Measurements from ENCODE around the gene CCDC88B.

Gene CCDC88B

DNA sequence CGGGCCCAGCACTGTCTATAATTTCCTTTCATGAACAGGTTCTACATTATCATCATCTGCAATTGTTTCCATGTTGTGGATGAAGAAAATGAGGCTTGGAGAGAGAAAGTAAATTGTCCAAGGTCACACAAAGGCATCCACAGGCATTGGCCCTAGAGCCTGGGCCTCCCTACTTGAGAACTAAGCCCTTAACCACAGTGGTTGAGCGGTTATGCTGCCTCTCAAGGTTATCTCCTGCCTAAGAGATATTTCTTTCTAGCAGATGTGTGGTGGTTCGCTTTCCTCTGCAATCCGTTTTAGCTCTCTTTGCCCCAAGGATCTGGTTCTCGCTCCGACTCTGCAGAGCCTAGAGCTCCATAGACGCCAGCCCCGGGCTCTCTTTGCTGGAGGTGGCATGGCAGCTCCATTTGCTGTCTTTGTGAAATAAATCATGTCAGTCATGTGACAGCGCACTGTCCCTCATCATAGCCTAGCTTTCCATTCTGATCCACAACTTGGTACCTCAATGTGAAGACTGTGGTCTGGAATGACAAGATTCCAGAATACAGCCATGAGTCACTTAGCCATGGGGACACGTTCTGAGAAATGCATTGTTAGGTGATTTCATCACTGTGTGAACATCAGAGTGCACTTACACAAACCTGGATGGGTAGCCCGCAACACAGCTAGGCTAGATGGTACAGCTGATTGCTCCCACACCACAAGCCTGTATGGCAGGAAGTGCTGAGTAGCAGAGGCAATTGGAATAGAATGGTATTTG, 46.1 kb downstream of the CCDC88B start:
- DNase-seq: no peak

DNA sequence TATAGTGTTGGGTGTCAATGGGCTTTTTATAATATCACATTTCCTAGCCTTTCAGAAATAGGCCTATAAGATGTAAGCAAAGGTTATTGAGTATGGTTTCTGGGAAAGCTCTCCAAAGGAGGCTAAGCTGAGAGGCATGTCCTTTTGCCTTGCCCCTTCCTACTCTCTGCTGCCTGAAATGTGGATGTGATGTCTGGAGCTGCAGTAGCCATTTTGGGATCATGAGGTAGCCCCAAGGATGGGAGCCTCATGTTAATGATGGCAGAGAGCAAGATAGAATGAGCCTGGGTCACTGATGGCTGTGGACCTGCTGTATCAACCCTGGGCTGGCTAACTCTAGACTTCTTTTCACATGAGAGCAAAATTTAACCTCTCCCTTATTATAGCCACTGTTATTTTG, 47.9 kb downstream of the CCDC88B start:
- DNase-seq: no peak

DNA sequence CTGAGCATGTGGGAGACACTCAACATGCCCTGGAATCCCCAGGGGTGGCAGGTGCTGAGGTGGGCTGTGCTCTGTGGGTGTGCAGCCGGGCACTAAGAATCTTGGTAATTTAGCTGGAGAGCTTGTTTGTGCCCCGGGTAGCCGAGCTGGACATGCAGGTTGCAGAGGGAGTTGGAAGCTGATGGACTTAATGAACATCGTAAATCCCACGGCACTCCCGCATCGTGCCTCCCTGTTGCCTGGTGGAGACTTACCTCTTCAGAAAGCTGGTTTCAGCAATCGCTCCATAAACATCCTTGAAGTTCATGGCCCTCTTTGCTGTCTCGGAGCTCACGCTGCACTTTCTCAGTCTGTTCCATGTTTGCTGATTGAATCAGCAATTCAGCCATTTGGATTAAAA, 48.9 kb downstream of the CCDC88B start:
- no peak for DNase-seq

DNA sequence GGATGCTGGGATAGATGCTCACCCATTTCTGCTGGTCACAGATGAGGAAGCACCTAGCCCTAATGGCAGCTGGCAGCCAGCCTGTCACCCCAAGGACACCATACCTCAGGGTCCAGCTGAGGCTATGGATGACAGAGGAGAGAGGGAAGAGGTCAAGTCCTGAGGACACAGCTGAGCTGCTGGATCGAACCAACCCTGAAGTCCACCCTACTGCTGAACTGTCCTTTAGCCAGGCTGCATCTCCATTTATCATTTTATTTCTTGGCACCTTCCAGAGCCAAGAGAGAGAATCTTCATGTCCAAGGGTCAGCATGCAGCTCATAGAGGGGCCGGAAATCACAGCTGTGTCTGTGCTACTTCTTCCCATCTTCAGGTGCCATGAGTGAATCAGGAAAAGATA, 49.8 kb downstream of the CCDC88B start:
- no peak for DNase-seq

DNA sequence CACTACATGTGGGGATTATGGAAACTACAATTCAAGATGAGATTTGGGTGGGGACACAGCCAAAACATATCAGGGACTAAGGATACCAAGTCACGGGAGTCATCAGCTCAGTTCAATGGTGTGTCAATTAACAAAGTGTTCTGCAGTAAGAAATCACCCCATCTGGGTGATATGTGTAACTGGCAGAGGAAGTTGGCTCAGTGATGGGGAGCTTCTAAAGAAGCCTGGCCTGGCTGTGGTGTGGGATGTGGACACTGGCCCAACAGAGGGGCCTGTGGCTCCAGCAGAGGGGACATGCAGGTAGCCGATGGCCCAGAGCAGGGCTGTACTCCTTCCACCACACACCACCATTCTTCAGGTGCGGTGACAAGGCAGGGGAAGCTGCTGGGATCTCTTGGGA, 50.6 kb downstream of the CCDC88B start:
- no peak for DNase-seq

DNA sequence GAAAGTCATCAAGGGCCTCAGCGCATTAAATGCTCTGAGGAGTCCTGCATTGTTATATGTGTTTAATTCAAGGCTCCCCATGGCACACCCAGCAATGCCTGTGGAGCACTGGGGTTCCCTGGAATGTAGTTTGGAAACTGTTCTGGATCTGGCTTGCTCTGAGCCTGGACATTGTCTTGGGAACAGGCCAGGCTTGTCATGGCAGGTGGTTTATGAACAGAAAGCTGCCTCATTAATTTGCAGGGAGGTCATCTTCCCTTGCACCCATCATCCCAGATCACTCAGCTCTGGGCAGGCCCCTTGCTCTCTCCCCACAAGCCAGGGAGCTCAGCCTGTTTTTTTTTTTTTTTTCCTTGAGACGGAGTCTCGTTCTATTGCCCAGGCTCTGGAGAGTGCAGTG, 51.8 kb downstream of the CCDC88B start:
- no peak for DNase-seq

DNA sequence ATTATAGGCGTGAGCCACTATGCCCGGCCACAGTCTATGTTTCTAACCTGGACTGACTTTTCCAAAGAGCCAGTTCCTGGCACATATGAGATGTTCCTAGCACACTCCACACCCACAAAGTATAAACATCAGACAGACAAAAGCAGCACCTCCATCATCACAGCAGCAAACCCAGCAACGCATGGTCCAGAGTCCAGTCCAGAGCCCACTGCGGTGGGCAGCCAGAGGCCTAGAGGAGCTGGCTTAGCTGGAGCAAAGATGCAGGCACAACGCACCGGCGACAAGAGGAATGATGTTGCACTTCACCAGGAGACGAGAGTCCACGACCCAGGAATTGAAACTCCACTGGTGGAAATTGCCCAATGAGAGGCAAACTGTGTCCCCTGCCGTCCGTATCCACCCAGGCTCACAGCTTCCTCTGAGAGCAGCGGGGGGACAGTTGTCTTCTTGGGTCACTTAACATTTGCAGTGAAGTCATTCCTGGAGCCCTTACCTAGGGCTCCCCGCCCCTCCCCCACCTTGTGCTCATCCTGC, 55.6 kb downstream of the CCDC88B start:
- no peak for DNase-seq

DNA sequence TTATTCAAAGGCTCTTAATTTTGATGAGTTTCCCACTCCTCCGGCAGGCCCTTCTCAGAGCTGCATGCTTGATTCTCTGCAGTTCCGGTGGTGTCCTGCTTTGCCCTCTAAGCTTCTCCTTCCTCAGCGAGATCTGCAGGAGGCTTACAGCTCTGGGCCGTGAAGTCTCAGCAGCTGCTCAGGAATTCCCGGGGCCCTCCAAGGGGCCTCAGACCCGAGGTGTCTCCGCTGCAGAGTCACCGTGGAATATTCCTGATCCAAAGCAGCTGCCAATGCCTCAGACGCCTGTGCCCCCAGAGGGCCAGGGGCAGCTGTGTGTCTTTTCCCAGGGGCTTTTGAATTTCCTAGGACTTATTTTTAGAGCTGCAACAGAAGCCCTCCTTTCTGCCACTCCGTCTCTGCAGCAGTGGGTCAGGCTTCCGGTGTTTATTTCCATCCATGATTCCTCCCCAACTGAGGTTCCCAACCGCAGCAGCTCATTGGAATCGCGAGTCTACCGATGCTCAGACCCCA, 56.1 kb downstream of the CCDC88B start:
- peak; percentile 65 for DNase-seq

DNA sequence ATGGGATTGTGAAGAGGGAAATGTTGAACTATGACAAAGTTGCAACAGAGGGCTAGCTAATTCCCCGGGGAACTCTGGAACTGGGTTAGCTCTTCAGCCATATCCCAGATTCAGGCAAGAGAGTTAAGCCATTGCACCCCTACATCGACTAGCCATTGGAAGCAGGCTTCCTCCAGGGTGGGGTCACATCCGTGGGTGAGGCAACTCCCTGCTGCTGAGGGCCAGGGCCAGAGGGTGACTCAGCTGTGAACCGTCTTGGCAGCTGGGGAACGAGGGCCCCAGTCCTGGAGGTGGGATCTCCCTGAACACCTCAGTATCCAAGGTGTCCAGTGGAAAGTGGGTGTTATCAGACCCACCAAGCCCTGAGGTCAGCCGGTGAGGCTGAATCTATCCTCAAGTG, 60.1 kb downstream of the CCDC88B start:
- DNase-seq: no peak

DNA sequence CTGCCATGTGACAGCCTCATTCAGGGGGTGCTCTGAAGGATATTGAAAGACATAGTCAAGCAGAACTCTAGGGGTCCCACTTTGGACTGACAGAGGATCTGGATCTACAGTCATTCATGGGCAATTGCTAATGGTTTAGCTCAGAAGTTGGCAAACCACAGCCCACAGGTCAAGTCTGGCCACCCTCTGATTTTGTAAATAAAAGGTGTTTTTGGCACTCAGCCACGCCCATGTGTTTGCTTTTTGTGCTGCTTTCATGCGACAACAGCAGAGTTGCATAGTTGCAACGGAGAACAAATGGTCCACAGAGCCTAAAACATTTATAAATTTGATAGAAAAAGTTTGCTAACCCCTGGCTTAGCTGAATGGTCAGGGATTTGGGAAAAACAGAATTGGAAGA, 60.7 kb downstream of the CCDC88B start:
- no peak for DNase-seq

DNA sequence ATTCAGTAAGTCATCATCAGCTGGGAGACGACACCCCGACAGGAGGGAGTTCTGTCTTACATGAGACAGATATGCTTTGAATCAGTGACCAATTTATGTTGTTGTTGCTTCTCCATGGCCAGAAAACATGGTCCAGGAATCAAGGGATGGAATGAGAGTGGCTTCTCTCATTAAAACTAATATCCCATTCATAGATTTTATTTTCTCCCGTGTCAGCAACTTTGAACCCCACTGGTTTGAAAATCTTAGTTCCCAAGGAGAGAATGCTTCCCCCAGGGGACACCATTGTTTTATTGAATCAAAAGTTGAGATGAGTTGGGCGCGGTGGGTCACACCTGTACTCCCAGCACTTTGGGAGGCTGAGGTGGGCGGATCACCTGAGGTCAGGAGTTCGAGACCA, 61.8 kb downstream of the CCDC88B start:
- no peak for DNase-seq

DNA sequence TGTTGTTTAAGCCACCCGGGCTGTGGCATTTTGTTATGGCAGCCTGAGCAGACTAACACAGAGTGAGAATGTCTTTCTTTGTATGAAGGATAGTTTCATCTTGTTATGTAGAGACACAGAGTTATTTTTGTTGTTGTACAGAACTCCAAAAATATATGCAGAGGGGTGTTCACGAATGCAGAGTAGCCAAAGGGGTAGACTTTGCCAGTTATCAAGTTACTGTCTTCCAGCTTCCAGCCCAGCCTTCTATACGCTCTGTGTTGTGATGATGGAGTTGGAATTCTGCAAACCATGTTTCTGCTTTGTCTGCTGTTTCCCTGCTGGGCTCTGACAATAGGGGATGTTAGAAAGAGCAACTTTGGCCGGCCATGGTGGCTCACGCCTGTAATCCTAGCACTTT, 63.1 kb downstream of the CCDC88B start:
- DNase-seq: no peak

DNA sequence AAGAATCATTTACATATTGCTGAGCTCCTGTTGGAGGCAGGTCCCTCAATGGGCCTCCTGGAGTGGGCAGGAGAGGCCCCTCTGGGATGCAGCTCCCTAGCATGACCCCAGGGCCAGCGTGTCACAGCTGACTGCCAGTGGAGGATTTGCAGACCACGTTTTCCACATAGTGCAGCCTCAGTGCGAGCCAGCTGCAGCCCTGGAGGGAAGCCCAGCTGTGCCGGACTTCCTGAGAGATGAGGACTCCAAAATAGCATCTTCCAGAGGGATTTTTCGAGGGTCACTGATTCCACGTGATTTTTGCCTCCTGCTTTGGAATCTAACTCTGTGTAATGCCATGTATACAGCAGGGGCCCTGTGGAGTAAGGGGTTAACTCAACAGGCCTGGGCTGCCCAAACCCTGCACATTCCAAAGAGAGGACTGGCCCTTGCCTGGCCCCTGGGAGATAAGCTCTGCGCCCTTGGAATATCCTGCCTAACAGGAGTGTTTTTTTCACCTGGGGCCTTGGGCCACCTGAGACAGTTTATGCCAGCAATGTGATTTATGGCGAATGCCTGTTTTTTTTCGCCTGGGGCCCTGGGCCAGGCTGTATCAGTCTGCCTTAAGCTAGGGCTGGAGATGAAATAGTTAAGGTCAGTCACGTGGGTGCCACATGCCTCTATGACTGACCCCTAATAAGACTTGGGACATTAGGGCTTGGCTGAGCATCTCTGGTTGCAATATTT, 66.4 kb downstream of the CCDC88B start:
- DNase-seq: peak; percentile 62
